K562 (cell line): ENCODE results near the gene CHN2. TPM values are rescaled to one million over a fixed set of nuclear protein-coding genes. Genes with fewer than 3 reads are reported as not detected.
A peak's percentile ranks its signal among the peaks of the same experiment; 100 is the strongest.

Experiments used
- ATAC-seq: fragments of 200-7000 bp; cut with Tn5 transposase; 3 replicates; pipeline ENCODE4 v1.9.1; 2020; ENCODE audit warnings: moderate library complexity
- BruUV-seq: library from RNA; stranded (reverse); fragments of 400-500 nt; replicated peaks from 2 replicates; lab custom pipeline; 2021; lab: Mats Ljungman, UMichigan
- CTCF ChIA-PET: fragments of 300-600 bp; formaldehyde crosslinking; extraction: SDS; loops from one replicate; lab custom pipeline; 2021; ENCODE audit warnings: low intra/inter-chr PET ratio; lab: Yijun Ruan, JAX
- POLR2A ChIA-PET: fragments of 300-600, 350-650 bp; sonication (Branson Sonifier 250); formaldehyde crosslinking; extraction: SDS; loops from one replicate; lab custom pipeline; 2021; ENCODE audit warnings: antibody characterized with exemption, inconsistent platforms; lab: Yijun Ruan, JAX
- DNase-seq, 4 experiments: peaks; one replicate each; pipeline versions ENCODE4 v3.0.0 to v3.0.0-alpha.2; 2011 to 2018; ENCODE audit warnings: low spot score in 3 of 4, mixed read lengths in 3 of 4; ENCODE audit errors: extremely low read depth in 1 of 4
- FAIRE-seq: peaks from 2 replicates; lab custom pipeline; 2011; peaks lifted over from hg19 to GRCh38; lab: Jason Lieb, UNC
- H2AFZ ChIP-seq: 2 replicates; pipeline ENCODE4 v1.6.0; 2011; ENCODE audit warnings: low read depth, low read length, control low read depth, inconsistent platforms
- H3K27ac ChIP-seq: fragments of 200-600 bp; 3 replicates; pipeline ENCODE4 v1.8.0; 2011; ENCODE audit warnings: low read depth, mild to moderate bottlenecking, control low read depth, inconsistent platforms, low read length, moderate library complexity, mixed read lengths; ENCODE audit errors: extremely low read depth
- H3K27me3 ChIP-seq, 2 experiments: fragments of 300-600 bp in 1 of 2; 2 replicates in 1 of 2; 3 replicates in 1 of 2; pipeline versions ENCODE4 v1.6.0 to v1.8.0; 2011; ENCODE audit warnings: inconsistent platforms in 2 of 2, low read length in 2 of 2, mild to moderate bottlenecking in 1 of 2, mixed read lengths in 1 of 2, moderate library complexity in 1 of 2; ENCODE audit not compliant: control insufficient read depth in 2 of 2, insufficient read depth in 2 of 2
- H3K36me3 ChIP-seq: fragments of 300-600 bp; 3 replicates; pipeline ENCODE4 v1.8.0; 2011; ENCODE audit warnings: mild to moderate bottlenecking, low read length, inconsistent platforms; ENCODE audit not compliant: control insufficient read depth, insufficient read depth
- H3K4me1 ChIP-seq, 2 experiments: fragments of 200-600 bp in 1 of 2; replicated peaks in 1 of 2; 2 replicates in 1 of 2; 3 replicates in 1 of 2; pipeline versions ENCODE4 v1.5.1 to v1.8.0; 2011; ENCODE audit warnings: inconsistent platforms in 2 of 2, low read length in 2 of 2, mild to moderate bottlenecking in 1 of 2, mixed read lengths in 1 of 2, moderate library complexity in 1 of 2; ENCODE audit not compliant: control insufficient read depth in 2 of 2, insufficient read depth in 2 of 2
- H3K4me2 ChIP-seq: 2 replicates; pipeline ENCODE4 v1.6.1; 2011; ENCODE audit warnings: low read length, control low read depth, inconsistent platforms, mixed read lengths; ENCODE audit not compliant: insufficient read depth
- H3K4me3 ChIP-seq: fragments of 200-600 bp; sonication (generic), shearing (Covaris generic); 2 replicates; pipeline ENCODE4 v1.5.1; 2016; ENCODE audit warnings: control low read depth, inconsistent platforms
- H3K79me2 ChIP-seq: fragments of 200-600 bp; 3 replicates; pipeline ENCODE4 v1.8.0; 2011; ENCODE audit warnings: low read length, inconsistent platforms; ENCODE audit not compliant: control insufficient read depth, insufficient read depth
- H3K9ac ChIP-seq, 2 experiments: 2 replicates each; pipeline versions ENCODE4 v1.6.0 to v1.6.1; 2011; ENCODE audit warnings: low read depth in 2 of 2, low read length in 2 of 2, control low read depth in 1 of 2, inconsistent platforms in 1 of 2, mild to moderate bottlenecking in 1 of 2, mixed read lengths in 1 of 2; ENCODE audit not compliant: insufficient read depth in 1 of 2
- H3K9me1 ChIP-seq: one replicate; pipeline ENCODE4 v1.6.0; 2011; ENCODE audit warnings: inconsistent platforms, mild to moderate bottlenecking, low read length, moderate library complexity; ENCODE audit not compliant: control insufficient read depth, insufficient read depth
- H3K9me3 ChIP-seq: replicated peaks from 2 replicates; pipeline ENCODE4 v1.5.1; 2011; ENCODE audit warnings: low read depth, low read length, inconsistent platforms; ENCODE audit not compliant: control insufficient read depth, insufficient read depth
- H4K20me1 ChIP-seq: replicated peaks from 2 replicates; pipeline ENCODE4 v1.6.1; 2011; ENCODE audit warnings: low read length, inconsistent platforms, mixed read lengths; ENCODE audit not compliant: control insufficient read depth, insufficient read depth
- ARID2 ChIP-seq: fragments of 450-650 bp; IDR thresholded peaks from 2 replicates; pipeline ENCODE4 v1.6.1; 2017; ENCODE audit warnings: antibody characterized with exemption, mild to moderate bottlenecking
- FOSL1 ChIP-seq: fragments of 200-800 bp; sonication (Bioruptor generic); conservative IDR thresholded peaks from 2 replicates; pipeline ENCODE4 v1.6.1; 2016; ENCODE audit warnings: missing genetic modification characterization, missing compliant biosample characterization
- RAD51 ChIP-seq: fragments of 450-650 bp; IDR thresholded peaks from 2 replicates; pipeline ENCODE4 v1.7.1; 2016; ENCODE audit warnings: low read depth, mild to moderate bottlenecking, borderline replicate concordance
- TCF3 ChIP-seq: sonication (generic); formaldehyde crosslinking; IDR thresholded peaks from 2 replicates; pipeline ENCODE4 v1.4.0; 2020; ENCODE audit warnings: mild to moderate bottlenecking, missing genetic modification reagents
- TFE3 ChIP-seq: fragments of 450-650 bp; formaldehyde crosslinking; IDR thresholded peaks from 2 replicates; pipeline ENCODE4 v1.4.0; 2020; ENCODE audit warnings: mild to moderate bottlenecking, mixed read lengths
- USF1 ChIP-seq: sonication (generic); formaldehyde crosslinking; IDR thresholded peaks from 2 replicates; pipeline ENCODE4 v1.9.0; 2022; ENCODE audit warnings: mild to moderate bottlenecking, missing genetic modification reagents
- WGBS: fragments of 100-300 bp; shearing (Covaris generic); methylation state at CpG from one replicate; pipeline ENCODE4 v1.1.6; 2016; ENCODE audit warnings: low coverage, mixed read lengths; ENCODE audit not compliant: insufficient coverage; ENCODE audit errors: missing lambda C conversion rate; 5-methylcytosine and 5-hydroxymethylcytosine counted together
- in situ Hi-C: fragments of 300-500 bp; cut with MboI; formaldehyde crosslinking; loops from 4 replicates; pipeline ENCODE4 v1.15.0; 2018; ENCODE audit warnings: inconsistent platforms, mixed read lengths
- intact Hi-C: fragments of 100-400 bp; cut with micrococcal nuclease; formaldehyde crosslinking; loops from 2 replicates; pipeline ENCODE4 v1.14.2; 2022
- polyA plus RNA-seq, 8 experiments: library from polyadenylated mRNA; depleted of rRNA in 4 of 8; stranded (reverse) in 5 of 8; unstranded in 3 of 8; fragments of >200 nt; fragmentation: Nextera tagmentation in 2 of 8; fragmentation: Illumina TruSeq in 1 of 8; extraction: Ambion mirVana in 2 of 8; extraction: Trizol in 1 of 8; gene quantifications; 2 replicates each; pipeline versions ENCODE4 v1.2.1 to v1.2.3, GENCODE V29; 2011 to 2014; ENCODE audit warnings: inconsistent platforms in 1 of 8, missing spikeins in 1 of 8
- total RNA-seq, 7 experiments: library from RNA; depleted of rRNA in 6 of 7; stranded (reverse); fragments of >200 nt in 6 of 7; fragmentation: Illumina TruSeq in 2 of 7; extraction: Trizol in 2 of 7; gene quantifications; 2 replicates each; pipeline versions ENCODE4 v1.2.1 to v1.2.3, GENCODE V29; 2011 to 2021; ENCODE audit warnings: low replicate concordance in 1 of 7

Gene CHN2
- total and polyA plus RNA-seq, 9 of the 15 experiments (the other 6 are each of a cell fraction or from before 2014, with no cell fraction given): 0.12 to 2.1 (median 0.31) TPM; not detected in 1

- no peaks in the 10 kb centered on the region for H3K36me3 ChIP-seq
- no peaks in the 10 kb centered on the region for H3K9me1 ChIP-seq
- WGBS: 4% methylated on average over 3 of the region's 3 CpGs
- TF ChIP-seq ARID2: no peak
- no peak for TF ChIP-seq FOSL1 (tag)
- TF ChIP-seq TFE3 (CRISPR knock-in tag): peak; percentile 80
- 0 out of 2 replicates have a peak, but pooled peaks have one; percentile 30 for TF ChIP-seq RAD51
- peak; percentile 67 for TF ChIP-seq TCF3 (CRISPR knock-in tag)
- peak; percentile 15; the same call in 1 of the 2 replicates for TF ChIP-seq USF1
- in situ Hi-C loops (no loop called here), intact Hi-C loops (no loop called here)
- no TSS peak for BruUV-seq
- no peak overlapping the region for H3K9ac ChIP-seq
- H3K27me3 ChIP-seq: no peaks in the 10 kb centered on the region
- H3K4me1 ChIP-seq: no peaks in the 10 kb centered on the region
- DNase-seq (no peak), FAIRE-seq (no peak), ATAC-seq (no peak)
- H3K27ac ChIP-seq: no peak overlapping the region
- no peaks in the 10 kb centered on the region for H3K79me2 ChIP-seq
- H3K4me3 ChIP-seq: no peak overlapping the region
- H2AFZ ChIP-seq: no peak overlapping the region
- no peak overlapping the region for H3K4me2 ChIP-seq
- CTCF ChIA-PET: no interaction called here
- H3K9me3 ChIP-seq: no peaks in the 10 kb centered on the region
- POLR2A ChIA-PET: interaction anchor here (0.6 kb wide), 1 partner anchor 386 kb away, joined by 3 read pairs; no protein-coding TSS in a partner anchor
- no peaks in the 10 kb centered on the region for H4K20me1 ChIP-seq
These were observed 35.7 kb upstream of the CHN2 start for GRCh38 chr7:29158795-29159423.
